ENCODE results near the gene FETUB. TPM values are rescaled to one million over a fixed set of nuclear protein-coding genes. Genes with fewer than 3 reads are reported as not detected.

FETUB gene
- total RNA-seq, 1 experiment from 2014 or later, result not detected

DNA sequence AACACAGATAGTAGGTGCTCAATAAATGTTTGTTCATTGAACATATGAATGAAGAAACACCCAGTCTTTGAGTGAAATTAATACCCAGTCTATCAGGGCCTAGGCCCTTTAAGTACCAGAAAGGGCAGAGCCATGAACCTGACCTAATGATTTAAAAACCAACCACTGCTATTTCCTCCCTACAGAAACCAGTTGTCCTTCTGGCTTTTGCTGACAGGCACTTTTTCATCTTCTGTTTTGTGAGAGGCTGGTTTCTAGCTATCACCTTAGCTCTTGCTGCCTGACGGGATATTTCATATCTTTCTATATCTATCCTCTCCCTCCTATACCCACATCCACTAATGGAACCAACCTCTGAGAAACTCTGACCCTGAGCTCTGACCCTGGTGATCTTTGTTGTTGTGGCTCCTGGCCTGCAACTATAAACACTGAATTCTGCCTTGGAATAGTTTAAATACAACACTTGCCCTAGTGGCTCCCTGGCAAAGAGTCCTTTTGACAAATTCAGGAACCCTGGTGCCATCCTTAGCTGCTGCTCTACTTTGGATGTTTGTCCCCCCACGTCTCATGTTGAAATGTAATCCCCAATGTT is 31.5 kb upstream of the FETUB start:
- Histone ChIP-seq H3K4me1 (ENCODE audit: control insufficient read depth in 1 of 2, insufficient read depth in 2 of 2, low read length in 2 of 2) (no peaks in the 10 kb centered on the region), H3K79me2 (ENCODE audit: insufficient read depth, low read length) (no peaks in the 10 kb centered on the region), H3K4me2 (ENCODE audit: low read length) (no peak overlapping the region), H3K4me3 (replicated peaks in 1 of 2; ENCODE audit: low read depth in 1 of 2, low read length in 2 of 2) (no peak overlapping the region), H3K9me2 (ENCODE audit: insufficient read depth) (no peaks in the 10 kb centered on the region), H3K9me3 (ENCODE audit: control insufficient read depth in 1 of 2, insufficient read depth in 1 of 2, low read depth in 1 of 2, low read length in 2 of 2) (no peaks in the 10 kb centered on the region), H4K20me1 (ENCODE audit: insufficient read depth) (no peaks in the 10 kb centered on the region), H3K27me3 (ENCODE audit: insufficient read depth, low read length) (no peaks in the 10 kb centered on the region), H3K36me3 (ENCODE audit: control insufficient read depth in 1 of 2, insufficient read depth in 2 of 2, low read length in 2 of 2) (no peaks in the 10 kb centered on the region), H3K9ac (ENCODE audit: low read length) (no peak overlapping the region), H2AFZ (ENCODE audit: low read depth, low read length, poor library complexity, severe bottlenecking) (peak overlapping the region; percentile 54), H3K27ac (ENCODE audit: low read depth, low read length) (no peak overlapping the region)
- no peak for DNase-seq (ENCODE audit: low read depth, low spot score)
- no TSS peak for BruUV-seq (replicated peaks)
- ChIA-PET CTCF (interaction anchor here (1.0 to 2.1 kb wide), 4 partner anchors 8 to 19 kb away, joined by 5 to 10 read pairs (median 6); no protein-coding TSS in a partner anchor), POLR2A (interaction anchor here (1.4 kb wide), 1 partner anchor 39 kb away, joined by 7 read pairs; the partner anchor contains the start of gene DNAJB11), RAD21 (ENCODE audit: low non-redundant PET in 1 of 2, low total read pairs in 2 of 2, uncharacterized antibody in 2 of 2, unreplicated experiment in 2 of 2) (no interaction called here)
- TF ChIP-seq SRF (IDR thresholded peaks at IDR 0.05; ENCODE audit: low read depth) (no peak), CEBPB (IDR thresholded peaks at IDR 0.05; ENCODE audit: low read depth) (no peak), TCF7L2 (IDR thresholded peaks at IDR 0.05; ENCODE audit: borderline replicate concordance, extremely low read depth, insufficient read depth, insufficient read length) (no peak), ELF1 (IDR thresholded peaks at IDR 0.05; ENCODE audit: borderline replicate concordance, low read depth) (no peak), SIN3A (IDR thresholded peaks at IDR 0.05; ENCODE audit: low read depth) (no peak), CBX3 (IDR thresholded peaks at IDR 0.05; ENCODE audit: low read depth) (no peak), REST (IDR thresholded peaks at IDR 0.05; ENCODE audit: low read depth) (no peak)
- TF ChIP-seq, protein P1, sequence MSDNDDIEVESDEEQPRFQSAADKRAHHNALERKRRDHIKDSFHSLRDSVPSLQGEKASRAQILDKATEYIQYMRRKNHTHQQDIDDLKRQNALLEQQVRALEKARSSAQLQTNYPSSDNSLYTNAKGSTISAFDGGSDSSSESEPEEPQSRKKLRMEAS (IDR thresholded peaks at IDR 0.05), result no peak
- ATAC-seq, result no peak
- intact Hi-C loops (cut with micrococcal nuclease), result no loop called here

Data from HCT116 (cell line).